ENCODE data around the gene WNT9A.
A peak's percentile ranks its signal among the peaks of the same experiment; 100 is the strongest.

The WNT9A gene

DNA sequence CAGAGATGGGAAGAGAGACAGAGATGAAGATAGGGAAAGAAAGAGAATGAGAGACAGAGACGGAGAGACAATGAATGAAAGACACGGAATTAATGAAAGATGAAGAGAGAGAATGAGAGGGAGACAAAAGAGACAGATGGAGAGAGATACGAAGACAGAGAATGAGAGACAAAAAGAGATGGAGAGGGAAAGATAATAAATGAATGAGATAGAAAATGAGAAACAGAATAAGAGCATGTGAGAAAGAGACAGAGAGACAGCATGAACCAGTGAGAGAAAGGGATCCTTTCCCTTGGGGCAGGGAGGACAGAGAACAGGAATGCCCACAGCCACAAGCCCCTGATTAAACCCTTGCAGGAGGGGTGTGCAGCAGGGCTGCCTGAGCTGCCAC lies 5.3 kb upstream of the WNT9A start:
- no peak for DNase-seq

- no peak for DNase-seq
Measured at GRCh38 chr1:227952374-227953021, 4.8 kb upstream of the WNT9A start.

- no peak for DNase-seq
Measured at GRCh38 chr1:227951624-227952373, 4.1 kb upstream of the WNT9A start.

GRCh38 chr1:227950735-227951346 lies 3.1 kb upstream of the WNT9A start:
- DNase-seq = no peak

DNA sequence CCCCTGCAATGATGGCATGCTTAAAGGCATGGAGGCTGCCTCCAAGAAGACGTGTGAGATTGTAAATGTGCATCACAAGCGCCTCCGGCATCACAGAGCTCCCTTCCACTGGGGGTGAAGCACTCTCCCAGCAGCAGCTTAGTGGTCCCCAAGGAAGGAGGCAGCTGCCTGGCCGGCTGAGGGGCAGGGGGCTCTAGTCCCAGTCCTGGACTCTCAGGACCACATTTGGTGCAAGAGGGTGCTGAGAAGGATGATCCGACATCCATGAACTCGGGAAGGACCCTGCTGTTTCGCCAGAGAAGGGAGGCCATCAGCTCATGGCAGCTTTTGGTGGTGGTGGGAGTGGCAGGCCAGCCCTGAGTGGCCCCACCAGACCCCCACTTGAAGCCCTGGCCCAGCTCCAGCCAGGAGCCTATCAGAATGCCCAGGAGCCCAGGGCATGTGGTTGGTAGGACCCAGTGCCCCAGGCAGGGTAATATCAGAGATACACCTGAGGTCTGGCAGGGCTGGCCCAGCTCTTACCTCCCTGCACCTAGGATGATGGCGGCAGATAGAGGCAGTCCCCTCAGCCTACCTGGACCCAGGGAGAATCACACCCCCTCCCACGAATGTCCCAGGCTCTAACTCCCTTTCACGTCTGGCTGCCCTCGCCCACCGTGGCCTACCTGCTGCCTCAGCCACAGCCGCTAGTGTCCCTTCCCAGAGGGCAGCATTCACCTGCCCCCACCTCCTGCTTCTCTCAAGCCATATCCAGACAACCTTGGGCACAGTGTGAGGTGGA lies 2.4 kb upstream of the WNT9A start:
- no peak for DNase-seq

GRCh38 chr1:227949341-227949921 lies 1.7 kb upstream of the WNT9A start:
- DNase-seq = no peak

DNA sequence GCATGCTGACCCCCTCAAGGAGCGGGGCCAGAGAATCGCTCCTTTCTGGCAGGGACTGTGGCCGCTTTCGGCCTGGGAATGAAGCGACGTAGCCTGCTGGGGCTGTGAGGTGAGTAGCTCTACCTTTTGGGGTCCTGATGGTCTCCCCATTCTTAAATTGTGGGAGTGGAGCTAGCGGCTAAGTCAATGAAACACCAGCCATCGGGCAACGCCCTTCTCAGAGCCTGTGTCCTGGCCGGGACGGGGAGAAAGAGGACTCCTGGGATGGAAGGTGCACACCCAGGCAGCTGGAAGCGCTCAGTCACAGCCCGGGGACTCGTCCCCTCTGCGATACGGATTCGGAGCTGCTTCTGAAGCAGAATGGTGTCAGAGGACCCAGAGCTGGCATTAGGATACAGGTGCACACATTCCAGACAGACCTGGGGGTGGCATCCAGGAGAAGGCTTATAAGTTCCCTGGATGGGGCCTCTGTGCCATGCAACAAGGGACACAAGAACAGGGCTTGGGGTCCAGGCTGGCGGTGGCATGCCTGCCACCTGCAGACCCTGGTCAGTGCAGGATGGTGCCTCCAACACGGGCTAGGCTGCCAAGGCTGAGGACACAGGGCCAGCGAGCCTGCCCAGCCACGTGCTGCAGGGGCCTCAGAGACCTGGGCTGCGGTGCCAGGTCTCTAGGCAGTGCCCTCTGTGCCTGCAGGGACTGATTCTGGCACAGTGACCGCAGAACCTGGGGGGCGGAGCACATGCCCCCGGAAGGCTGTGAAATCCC lies 945 bp upstream of the WNT9A start:
- no peak for DNase-seq

DNA sequence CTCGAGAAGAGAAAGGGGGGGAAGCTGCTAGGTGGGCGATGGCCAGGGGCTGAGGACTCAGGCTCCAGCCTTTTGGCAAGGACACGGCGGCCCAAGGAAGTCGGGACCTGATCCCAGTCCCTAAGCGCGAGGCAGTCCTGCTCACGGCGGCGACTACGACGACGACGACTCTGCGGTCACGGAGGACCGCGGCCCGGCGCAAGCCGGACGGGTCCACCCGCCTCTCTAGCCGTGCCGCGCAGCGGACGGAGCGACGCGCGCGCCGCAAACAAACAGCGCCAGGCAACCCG lies 401 bp downstream of the WNT9A start:
- DNase-seq = no peak

- peak; percentile 67 for DNase-seq
Measured at GRCh38 chr1:227946624-227947385, 927 bp downstream of the WNT9A start.

DNA sequence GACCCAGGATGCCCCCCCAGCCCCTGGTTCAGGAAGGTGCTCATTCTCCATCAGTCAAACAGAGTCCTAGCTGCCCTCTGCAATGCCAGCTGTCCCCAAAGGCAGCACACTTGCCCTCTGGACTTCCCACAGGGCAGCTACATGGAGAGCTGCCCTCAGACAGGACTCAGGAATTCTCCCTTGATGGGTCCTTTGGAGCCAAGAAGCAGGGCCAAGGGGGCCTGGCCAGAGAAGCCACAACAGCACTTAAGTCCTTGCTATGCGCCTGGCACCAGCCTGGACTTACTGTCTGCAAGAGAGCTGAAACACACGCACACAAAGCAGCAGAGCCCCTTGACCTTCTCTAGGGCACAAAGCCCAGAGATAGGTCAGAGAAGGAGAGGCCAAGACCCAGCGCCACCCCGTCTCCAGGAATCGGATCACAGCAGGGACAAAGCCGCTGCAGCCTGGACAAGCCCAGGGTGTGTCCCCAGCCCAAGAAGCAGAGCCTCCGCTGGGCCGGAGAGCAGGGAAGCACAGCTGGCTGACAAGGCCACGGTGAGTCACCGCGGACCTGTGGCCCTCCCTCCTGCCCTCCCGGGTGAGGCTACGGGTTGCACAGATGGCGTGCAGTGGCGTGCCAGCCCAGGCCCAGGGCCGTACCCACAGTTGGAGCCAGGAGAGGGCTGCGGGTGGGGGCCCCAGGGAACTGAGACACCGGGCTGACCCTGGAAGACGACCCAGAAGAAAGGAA lies 1.7 kb downstream of the WNT9A start:
- DNase-seq = no peak

GRCh38 chr1:227944931-227945890 lies 2.5 kb downstream of the WNT9A start:
- no peak for DNase-seq

GRCh38 chr1:227944090-227944930 lies 3.4 kb downstream of the WNT9A start:
- no peak for DNase-seq

- no peak for DNase-seq
Measured at GRCh38 chr1:227943381-227944089, 4.2 kb downstream of the WNT9A start.

DNA sequence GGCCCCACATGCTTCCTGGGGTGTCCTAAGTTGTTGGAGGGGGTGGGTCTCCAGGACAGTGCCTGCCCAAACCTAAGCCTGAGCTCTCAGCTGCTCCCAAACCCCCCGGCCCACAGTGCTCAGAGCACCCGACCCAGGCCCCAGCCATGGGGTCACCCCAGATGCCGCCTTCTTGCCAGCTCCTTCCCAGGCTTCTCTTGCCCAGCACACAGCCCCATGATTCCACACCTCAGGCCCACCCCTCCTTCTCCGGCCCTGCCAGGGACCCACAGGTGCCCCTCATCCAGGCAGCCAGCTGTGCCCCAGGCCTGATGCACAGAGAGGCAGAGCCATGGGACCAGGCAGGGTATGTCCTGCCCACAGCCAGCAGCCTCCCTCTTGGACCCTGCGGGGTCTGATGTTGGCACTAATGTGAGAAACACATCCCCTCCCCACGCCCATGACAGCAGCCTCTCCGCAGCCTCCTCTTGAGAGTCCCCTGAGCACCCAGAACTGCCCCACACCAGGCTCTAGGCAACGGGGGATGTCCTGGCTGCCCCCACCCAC lies 4.9 kb downstream of the WNT9A start:
- no peak for DNase-seq

DNA sequence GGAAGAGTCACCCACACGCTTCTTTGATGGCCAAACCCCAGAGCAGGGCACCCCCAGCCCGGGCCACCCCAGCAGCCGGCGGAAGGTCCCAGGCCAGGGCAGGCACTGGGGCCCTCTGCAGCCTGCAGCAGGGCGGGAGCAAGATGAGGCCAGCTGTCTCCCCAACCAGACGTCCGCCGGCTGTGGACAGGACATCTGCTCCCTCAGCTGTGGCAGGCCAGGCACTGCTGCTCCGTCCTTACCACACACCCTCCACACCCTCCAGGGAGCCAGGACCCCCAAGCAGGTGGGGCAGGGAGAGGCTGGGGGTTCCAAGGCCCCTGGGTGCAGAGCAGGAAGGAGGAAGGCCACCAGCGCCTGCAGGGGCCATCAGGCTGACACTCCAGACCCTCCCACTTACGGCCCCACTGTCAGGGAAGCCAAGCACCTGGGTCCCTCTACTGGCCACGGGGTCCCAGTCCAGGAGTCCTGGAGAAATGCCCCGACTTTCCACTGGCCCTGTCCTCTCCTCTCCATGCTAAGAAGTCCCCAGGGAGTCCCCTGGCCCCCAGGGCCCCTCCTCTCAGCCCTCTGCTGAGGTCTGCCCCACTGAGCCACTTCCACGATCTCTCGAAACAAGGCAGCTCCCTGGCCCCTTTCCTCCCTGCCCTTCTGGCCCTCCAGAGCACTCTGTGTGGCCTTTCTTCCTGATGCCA lies 5.6 kb downstream of the WNT9A start:
- DNase-seq = no peak

DNA sequence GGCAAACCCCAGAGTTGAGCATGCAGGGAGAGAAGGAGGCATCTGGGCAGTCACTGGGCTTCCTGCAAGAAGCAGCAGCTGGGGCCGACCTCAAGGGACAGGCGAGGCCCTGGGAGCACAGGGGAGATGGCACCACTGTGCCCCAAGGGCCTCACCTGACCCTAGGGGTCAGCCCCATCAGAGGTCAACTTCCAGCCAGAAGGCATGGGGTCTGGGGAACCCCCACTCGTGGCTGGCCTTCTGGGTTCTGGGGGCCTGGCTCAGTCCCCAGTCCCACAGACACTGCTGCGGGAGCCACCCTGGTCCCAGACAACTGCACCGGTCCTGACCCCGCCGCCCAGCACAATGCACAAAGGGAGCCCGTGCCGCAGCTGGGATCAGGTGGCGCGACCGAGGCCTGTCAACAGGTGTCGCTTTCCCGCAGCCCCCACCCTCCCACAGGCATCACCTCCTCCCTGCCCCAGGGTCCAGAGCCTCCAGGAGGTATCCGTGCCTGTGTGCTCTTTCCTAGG lies 6.2 kb downstream of the WNT9A start:
- DNase-seq = no peak

DNA sequence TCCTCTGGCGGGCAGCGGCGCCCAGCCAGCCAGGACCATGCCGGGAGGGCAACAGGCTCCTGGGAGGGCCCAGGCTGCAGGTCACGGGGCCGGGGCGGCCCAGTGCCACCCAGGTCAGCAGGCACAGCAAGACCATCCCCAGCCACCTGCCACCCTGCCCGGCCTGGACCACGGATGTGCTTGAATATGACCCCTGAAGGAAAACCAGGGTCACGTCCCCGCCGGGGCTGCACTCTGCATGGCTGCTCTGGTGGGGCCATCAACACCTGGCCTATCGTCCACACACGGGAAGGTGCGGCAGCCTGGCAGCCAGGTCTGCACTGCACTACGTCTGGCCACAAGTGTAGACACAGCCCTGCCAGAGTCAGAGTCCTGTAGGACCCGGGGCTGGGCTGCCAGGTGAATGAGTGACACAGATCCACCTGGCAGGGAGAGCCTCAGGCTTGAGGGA lies 6.9 kb downstream of the WNT9A start:
- DNase-seq = no peak

Data from CD4-positive, alpha-beta T cell treated with Interleukin-12 subunit alpha and Interleukin-12 subunit beta, for 1 hour (primary cell).